GM12874 (cell line): ENCODE measurements around the gene SMAGP.

Experiments
- CTCF ChIP-seq: IDR thresholded peaks from 2 replicates; pipeline ENCODE4 v1.5.1; 2011; ENCODE audit warnings: low read depth, mild to moderate bottlenecking, control low read depth, low read length, moderate library complexity; ENCODE audit not compliant: insufficient read depth

Gene SMAGP

GRCh38 chr12:51198568-51199365 lies 71.4 kb downstream of the SMAGP start:
- TF ChIP-seq CTCF: no peak

- no peak for TF ChIP-seq CTCF
Measured at GRCh38 chr12:51197736-51198567, 72.3 kb downstream of the SMAGP start.

- TF ChIP-seq CTCF: no peak
Measured at GRCh38 chr12:51196547-51196946, 73.7 kb downstream of the SMAGP start.

- TF ChIP-seq CTCF: no peak
Measured at GRCh38 chr12:51195841-51196240, 74.4 kb downstream of the SMAGP start.
